OCI-LY1 (cell line): ENCODE measurements around the gene XIRP2.

ENCODE experiments used
- H2AFZ ChIP-seq: fragments of 200-600 bp; sonication (generic), shearing (Covaris generic); 2 replicates; pipeline ENCODE4 v1.6.0; 2014; ENCODE audit warnings: antibody characterized with exemption, mild to moderate bottlenecking, low read length
- H3F3A ChIP-seq: fragments of 200-600 bp; sonication (generic), shearing (Covaris generic); 2 replicates; pipeline ENCODE4 v1.6.0; 2014; ENCODE audit warnings: mild to moderate bottlenecking, antibody characterized with exemption, low read length, moderate library complexity; ENCODE audit not compliant: insufficient read depth
- H3K27ac ChIP-seq: fragments of 200-600 bp; sonication (generic); 2 replicates; pipeline ENCODE4 v1.5.1; 2014; ENCODE audit warnings: low read length, mixed run types, mild to moderate bottlenecking, low read depth; ENCODE audit not compliant: poor library complexity, severe bottlenecking
- H3K27me3 ChIP-seq: fragments of 200-600 bp; sonication (generic); 2 replicates; pipeline ENCODE4 v1.6.0; 2014; ENCODE audit warnings: antibody characterized with exemption, mild to moderate bottlenecking, low read length, moderate library complexity; ENCODE audit not compliant: insufficient read depth
- H3K36me3 ChIP-seq: fragments of 200-600 bp; sonication (generic); 2 replicates; pipeline ENCODE4 v1.6.1; 2014; ENCODE audit warnings: mild to moderate bottlenecking, antibody characterized with exemption, low read length, moderate library complexity, mixed read lengths; ENCODE audit not compliant: insufficient read depth
- H3K4me1 ChIP-seq: fragments of 200-600 bp; sonication (generic); 2 replicates; pipeline ENCODE4 v1.5.1; 2014; ENCODE audit warnings: mild to moderate bottlenecking, low read length, moderate library complexity; ENCODE audit not compliant: insufficient read depth, severe bottlenecking
- H3K4me2 ChIP-seq: fragments of 200-600 bp; sonication (generic), shearing (Covaris generic); 2 replicates; pipeline ENCODE4 v1.6.1; 2014; ENCODE audit warnings: low read length
- H3K4me3 ChIP-seq: fragments of 200-600 bp; sonication (generic); 2 replicates; pipeline ENCODE4 v1.5.1; 2014; ENCODE audit warnings: low read length, low read depth, mild to moderate bottlenecking, mixed read lengths; ENCODE audit not compliant: poor library complexity, severe bottlenecking
- H3K79me2 ChIP-seq: fragments of 200-600 bp; shearing (Covaris generic); 2 replicates; pipeline ENCODE4 v1.6.1; 2016; ENCODE audit warnings: mixed run types, low read length, mixed read lengths; ENCODE audit not compliant: insufficient read depth
- H3K9ac ChIP-seq: fragments of 200-600 bp; sonication (generic), shearing (Covaris generic); 2 replicates; pipeline ENCODE4 v1.6.1; 2014; ENCODE audit warnings: mild to moderate bottlenecking, low read length, mixed read lengths
- H3K9me2 ChIP-seq: fragments of 200-600 bp; sonication (generic), shearing (Covaris generic); 2 replicates; pipeline ENCODE4 v1.6.1; 2014; ENCODE audit warnings: low read depth, mild to moderate bottlenecking, low read length, mixed read lengths
- H3K9me3 ChIP-seq: fragments of 200-600 bp; shearing (Covaris generic); 2 replicates; pipeline ENCODE4 v1.6.1; 2014; ENCODE audit warnings: low read length, mixed read lengths
- H4K20me1 ChIP-seq: fragments of 200-600 bp; sonication (generic), shearing (Covaris generic); 2 replicates; pipeline ENCODE4 v1.6.0; 2016; ENCODE audit warnings: mild to moderate bottlenecking, low read length; ENCODE audit not compliant: insufficient read depth
- CTCF ChIP-seq: fragments of 200-600 bp; sonication (generic), shearing (Covaris generic); IDR thresholded peaks from 2 replicates; pipeline ENCODE4 v1.5.1; 2017; ENCODE audit warnings: mild to moderate bottlenecking, antibody characterized with exemption, low read length, moderate library complexity, mixed read lengths
- EZH2 ChIP-seq: fragments of 200-600 bp; sonication (generic), shearing (Covaris generic); IDR thresholded peaks from 2 replicates; pipeline ENCODE4 v1.8.0; 2017; ENCODE audit warnings: borderline replicate concordance, mixed run types, mild to moderate bottlenecking, antibody characterized with exemption, low read length, moderate library complexity, mixed read lengths

XIRP2 gene

DNA sequence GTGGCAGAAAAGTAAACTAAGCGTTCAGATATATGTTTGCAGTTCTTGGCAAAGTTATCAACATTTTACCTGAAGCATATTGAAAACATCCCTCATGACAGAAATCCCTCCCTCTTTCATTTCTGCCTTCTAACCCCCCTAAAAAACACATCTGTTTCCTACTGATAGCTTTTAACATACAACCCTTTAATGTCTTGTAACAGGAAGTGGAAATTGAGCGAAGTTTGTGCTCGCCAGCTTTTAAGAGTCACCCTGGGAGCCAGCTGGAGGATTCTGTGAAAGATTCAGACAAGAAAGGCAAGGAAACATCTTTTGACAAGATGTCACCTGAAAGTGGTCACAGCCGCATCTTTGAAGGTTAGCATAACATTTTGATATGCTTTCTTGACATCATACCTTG is 247.4 kb downstream of the XIRP2 start:
- Histone ChIP-seq H3K27me3 (no peaks in the 10 kb centered on the region), H3K27ac (no peak overlapping the region), H3K4me1 (no peaks in the 10 kb centered on the region), H3K4me2 (no peak overlapping the region), H3K4me3 (no peak overlapping the region), H3K9me2 (no peaks in the 10 kb centered on the region), H2AFZ (no peak overlapping the region), H3K9ac (no peak overlapping the region), H4K20me1 (no peaks in the 10 kb centered on the region), H3K9me3 (no peaks in the 10 kb centered on the region), H3K36me3 (no peaks in the 10 kb centered on the region), H3K79me2 (no peaks in the 10 kb centered on the region), H3F3A (no peaks in the 10 kb centered on the region)
- TF ChIP-seq CTCF: no peak
- no peak for TF ChIP-seq EZH2

DNA sequence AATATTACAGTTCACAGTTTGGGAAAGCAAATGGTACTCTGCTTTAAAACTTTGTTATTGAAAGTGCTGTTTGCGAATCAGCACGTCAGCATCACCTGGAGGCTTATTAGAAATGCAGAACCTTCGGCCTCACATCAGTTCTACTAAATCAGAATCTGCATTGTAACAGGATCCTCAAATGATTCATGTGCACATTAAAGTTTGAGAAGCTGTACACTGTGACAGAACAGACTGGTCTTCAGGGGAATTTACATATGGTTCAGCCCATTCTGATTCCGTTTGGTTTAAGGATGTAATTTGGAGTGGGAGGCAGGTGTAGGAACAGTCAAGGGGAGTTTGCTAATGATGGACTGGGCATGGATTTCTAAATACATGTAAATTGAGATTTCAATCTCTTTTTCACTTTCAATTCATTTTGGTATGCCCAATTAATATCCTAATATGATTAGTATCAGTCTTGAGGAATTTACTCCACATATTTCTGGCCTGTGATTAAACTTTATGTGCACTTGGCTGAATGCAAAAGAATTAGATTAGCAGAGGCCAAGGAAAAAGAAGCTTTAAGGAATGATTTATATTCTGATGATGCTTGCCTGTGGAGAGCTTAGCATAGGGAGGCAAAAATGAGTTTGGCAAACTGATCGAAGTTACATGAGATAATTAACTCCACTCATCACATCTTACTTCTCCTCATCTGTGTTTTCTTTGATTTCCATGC is 248.8 kb downstream of the XIRP2 start:
- Histone ChIP-seq H3K27me3 (no peaks in the 10 kb centered on the region), H3K36me3 (no peaks in the 10 kb centered on the region), H3K79me2 (no peaks in the 10 kb centered on the region), H4K20me1 (no peaks in the 10 kb centered on the region), H3K4me1 (no peaks in the 10 kb centered on the region), H3K9ac (no peak overlapping the region), H3K9me2 (no peaks in the 10 kb centered on the region), H3K9me3 (no peaks in the 10 kb centered on the region), H3K4me3 (no peak overlapping the region), H3K27ac (no peak overlapping the region), H3K4me2 (no peak overlapping the region), H2AFZ (no peak overlapping the region), H3F3A (no peaks in the 10 kb centered on the region)
- TF ChIP-seq CTCF (no peak), EZH2 (no peak)

DNA sequence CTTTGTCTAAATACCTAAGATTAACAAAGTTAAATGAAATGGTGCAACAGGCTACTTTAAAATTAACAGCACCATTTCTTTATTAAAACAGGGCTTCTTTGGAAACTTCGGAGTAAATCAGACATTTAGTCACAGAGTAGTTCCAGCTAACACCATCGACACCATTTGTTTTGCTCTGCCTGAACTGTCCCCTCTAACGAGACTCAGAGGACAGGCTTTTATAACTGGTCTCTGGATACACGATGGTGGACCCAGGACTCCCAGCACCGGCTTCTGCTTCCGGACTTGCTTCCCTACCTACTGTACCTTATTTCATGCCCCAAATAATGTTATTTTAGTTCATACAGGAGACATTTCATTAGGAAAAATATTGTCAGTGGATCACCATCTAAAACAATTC is 252.1 kb downstream of the XIRP2 start:
- no peaks in the 10 kb centered on the region for H3K79me2 ChIP-seq
- H4K20me1 ChIP-seq: no peaks in the 10 kb centered on the region
- H3K9ac ChIP-seq: no peak overlapping the region
- no peaks in the 10 kb centered on the region for H3K4me1 ChIP-seq
- H3K4me3 ChIP-seq: no peak overlapping the region
- H3K4me2 ChIP-seq: no peak overlapping the region
- no peaks in the 10 kb centered on the region for H3K9me3 ChIP-seq
- no peaks in the 10 kb centered on the region for H3K36me3 ChIP-seq
- no peaks in the 10 kb centered on the region for H3K27me3 ChIP-seq
- no peaks in the 10 kb centered on the region for H3F3A ChIP-seq
- H2AFZ ChIP-seq: no peak overlapping the region
- H3K27ac ChIP-seq: no peak overlapping the region
- TF ChIP-seq EZH2 (no peak), CTCF (no peak)
- no peaks in the 10 kb centered on the region for H3K9me2 ChIP-seq
